GM12892 (cell line): ENCODE measurements around the gene VGLL2.

Experiments
- POLR2A ChIP-seq: IDR thresholded peaks from 2 replicates; pipeline ENCODE4 v1.6.1; 2011; ENCODE audit warnings: low read depth, low read length, control low read depth
- POLR2AphosphoS5 ChIP-seq: IDR thresholded peaks from 2 replicates; pipeline ENCODE4 v1.6.1; 2011; ENCODE audit warnings: low read depth, low read length, control low read depth

DNA sequence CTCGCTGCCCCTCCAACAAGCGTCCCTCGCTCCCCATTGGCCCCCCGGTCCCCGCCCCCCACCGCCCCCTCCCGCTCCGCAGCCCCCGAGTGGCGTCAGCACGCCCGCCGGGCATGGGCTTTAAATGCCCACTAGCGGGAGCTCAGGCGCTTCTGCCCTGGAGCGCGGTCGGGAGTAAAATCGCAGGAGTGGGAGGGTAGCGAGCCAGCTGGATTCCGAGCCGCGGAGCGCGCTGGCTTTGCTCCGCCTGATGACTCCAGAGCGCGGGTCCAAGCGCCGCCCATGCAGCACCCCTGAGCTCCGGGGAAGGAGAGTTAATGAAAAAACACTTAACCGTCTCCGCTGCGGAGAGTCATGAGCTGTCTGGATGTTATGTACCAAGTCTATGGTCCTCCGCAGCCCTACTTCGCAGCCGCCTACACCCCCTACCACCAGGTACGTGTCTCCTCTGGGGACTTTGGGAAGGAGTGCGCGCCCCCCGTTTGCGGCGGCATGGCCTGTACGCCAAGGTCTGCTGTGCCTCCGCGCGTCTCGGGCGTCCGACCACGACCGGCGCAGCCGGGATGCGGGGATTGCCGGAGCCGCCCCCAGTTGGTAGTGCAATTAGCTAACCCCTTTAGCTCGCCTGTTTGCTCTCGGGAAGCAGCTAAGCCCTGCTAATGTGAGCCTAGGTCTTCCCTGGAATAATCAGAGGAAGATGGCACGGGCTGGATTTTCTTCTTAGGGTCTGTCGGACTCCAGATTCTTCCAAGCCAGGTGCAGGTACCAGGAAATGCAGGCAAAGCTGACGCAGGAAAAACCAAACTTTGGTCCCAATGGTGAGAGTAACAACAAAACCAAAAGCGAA, at the start of gene VGLL2:
- TF ChIP-seq POLR2A = no peak
- TF ChIP-seq POLR2AphosphoS5 = no peak
